ENCODE measurements around the gene SLC13A5.

SLC13A5 gene

DNA sequence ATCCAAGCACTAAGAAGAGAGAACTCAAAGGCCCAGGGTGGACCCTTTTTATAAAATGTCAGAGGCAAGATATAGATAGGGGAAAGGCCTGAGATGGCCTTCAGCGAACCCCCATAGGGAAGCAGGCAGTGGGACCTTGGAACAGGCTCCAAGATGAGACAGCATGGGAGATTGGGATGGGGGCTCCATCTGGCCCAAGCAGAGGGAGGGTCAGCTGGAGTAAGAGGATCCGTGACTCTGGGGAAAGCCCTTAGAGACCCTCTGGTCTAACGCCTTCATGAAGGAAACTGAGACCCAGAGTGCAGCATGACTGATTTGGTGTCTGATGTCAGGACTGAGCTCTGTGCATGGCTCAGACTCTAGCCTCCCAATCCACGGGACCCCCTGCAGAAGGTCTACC, 30.8 kb downstream of the SLC13A5 start:
- CTCF ChIA-PET, result interaction anchor here (1.0 to 2.1 kb wide), 4 partner anchors 9 to 20 kb away, joined by 3 to 9 read pairs (median 4); no protein-coding TSS in a partner anchor
- Histone ChIP-seq H3K4me1 (ENCODE audit: control insufficient read depth, insufficient read depth, low read length) (no peaks in the 10 kb centered on the region), H3K27ac (ENCODE audit: extremely low read depth, low read depth, low read length) (no peak overlapping the region)

More for the DNA sequence above, 30.8 kb downstream of the SLC13A5 start:
- Histone ChIP-seq H3K9me3 (ENCODE audit: control insufficient read depth, insufficient read depth, low read depth, low read length) (no peaks in the 10 kb centered on the region), H3K4me3 (ENCODE audit: low read depth, low read length) (no peak overlapping the region), H3K36me3 (ENCODE audit: control insufficient read depth in 2 of 2, insufficient read depth in 1 of 2, low read length in 2 of 2) (no peaks in the 10 kb centered on the region)
- POLR2A ChIA-PET, result no interaction called here
- TF ChIP-seq, protein P1, sequence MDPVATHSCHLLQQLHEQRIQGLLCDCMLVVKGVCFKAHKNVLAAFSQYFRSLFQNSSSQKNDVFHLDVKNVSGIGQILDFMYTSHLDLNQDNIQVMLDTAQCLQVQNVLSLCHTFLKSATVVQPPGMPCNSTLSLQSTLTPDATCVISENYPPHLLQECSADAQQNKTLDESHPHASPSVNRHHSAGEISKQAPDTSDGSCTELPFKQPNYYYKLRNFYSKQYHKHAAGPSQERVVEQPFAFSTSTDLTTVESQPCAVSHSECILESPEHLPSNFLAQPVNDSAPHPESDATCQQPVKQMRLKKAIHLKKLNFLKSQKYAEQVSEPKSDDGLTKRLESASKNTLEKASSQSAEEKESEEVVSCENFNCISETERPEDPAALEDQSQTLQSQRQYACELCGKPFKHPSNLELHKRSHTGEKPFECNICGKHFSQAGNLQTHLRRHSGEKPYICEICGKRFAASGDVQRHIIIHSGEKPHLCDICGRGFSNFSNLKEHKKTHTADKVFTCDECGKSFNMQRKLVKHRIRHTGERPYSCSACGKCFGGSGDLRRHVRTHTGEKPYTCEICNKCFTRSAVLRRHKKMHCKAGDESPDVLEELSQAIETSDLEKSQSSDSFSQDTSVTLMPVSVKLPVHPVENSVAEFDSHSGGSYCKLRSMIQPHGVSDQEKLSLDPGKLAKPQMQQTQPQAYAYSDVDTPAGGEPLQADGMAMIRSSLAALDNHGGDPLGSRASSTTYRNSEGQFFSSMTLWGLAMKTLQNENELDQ (tag by site-specific recombination; IDR thresholded peaks at IDR 0.05; ENCODE audit: low read depth), result no peak
- TF ChIP-seq ZNF157 (tag by site-specific recombination; IDR thresholded peaks at IDR 0.05) (no peak), ZNF324 (tag by site-specific recombination; IDR thresholded peaks at IDR 0.05) (no peak), YY1 (tag by site-specific recombination; IDR thresholded peaks at IDR 0.05) (no peak), ZNF394 (tag by site-specific recombination; IDR thresholded peaks at IDR 0.05; ENCODE audit: borderline replicate concordance) (no peak), ZNF121 (tag by site-specific recombination; IDR thresholded peaks at IDR 0.05) (no peak), ZNF175 (tag by site-specific recombination; IDR thresholded peaks at IDR 0.05) (no peak), ZNF585B (tag by site-specific recombination; IDR thresholded peaks at IDR 0.05) (no peak), ZNF571 (tag by site-specific recombination; IDR thresholded peaks at IDR 0.05) (no peak), GLIS1 (tag by site-specific recombination; IDR thresholded peaks at IDR 0.05) (no peak), ZNF560 (tag by site-specific recombination; IDR thresholded peaks at IDR 0.05; ENCODE audit: borderline replicate concordance) (no peak), ZNF19 (tag by site-specific recombination; IDR thresholded peaks at IDR 0.05; ENCODE audit: low read depth) (no peak), MEIS1 (CRISPR knock-in tag; IDR thresholded peaks at IDR 0.05; ENCODE audit: borderline replicate concordance) (no peak)
- TF ChIP-seq, protein P2, sequence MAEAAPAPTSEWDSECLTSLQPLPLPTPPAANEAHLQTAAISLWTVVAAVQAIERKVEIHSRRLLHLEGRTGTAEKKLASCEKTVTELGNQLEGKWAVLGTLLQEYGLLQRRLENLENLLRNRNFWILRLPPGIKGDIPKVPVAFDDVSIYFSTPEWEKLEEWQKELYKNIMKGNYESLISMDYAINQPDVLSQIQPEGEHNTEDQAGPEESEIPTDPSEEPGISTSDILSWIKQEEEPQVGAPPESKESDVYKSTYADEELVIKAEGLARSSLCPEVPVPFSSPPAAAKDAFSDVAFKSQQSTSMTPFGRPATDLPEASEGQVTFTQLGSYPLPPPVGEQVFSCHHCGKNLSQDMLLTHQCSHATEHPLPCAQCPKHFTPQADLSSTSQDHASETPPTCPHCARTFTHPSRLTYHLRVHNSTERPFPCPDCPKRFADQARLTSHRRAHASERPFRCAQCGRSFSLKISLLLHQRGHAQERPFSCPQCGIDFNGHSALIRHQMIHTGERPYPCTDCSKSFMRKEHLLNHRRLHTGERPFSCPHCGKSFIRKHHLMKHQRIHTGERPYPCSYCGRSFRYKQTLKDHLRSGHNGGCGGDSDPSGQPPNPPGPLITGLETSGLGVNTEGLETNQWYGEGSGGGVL (tag by site-specific recombination; IDR thresholded peaks at IDR 0.05), result no peak
- TF ChIP-seq, protein P3, sequence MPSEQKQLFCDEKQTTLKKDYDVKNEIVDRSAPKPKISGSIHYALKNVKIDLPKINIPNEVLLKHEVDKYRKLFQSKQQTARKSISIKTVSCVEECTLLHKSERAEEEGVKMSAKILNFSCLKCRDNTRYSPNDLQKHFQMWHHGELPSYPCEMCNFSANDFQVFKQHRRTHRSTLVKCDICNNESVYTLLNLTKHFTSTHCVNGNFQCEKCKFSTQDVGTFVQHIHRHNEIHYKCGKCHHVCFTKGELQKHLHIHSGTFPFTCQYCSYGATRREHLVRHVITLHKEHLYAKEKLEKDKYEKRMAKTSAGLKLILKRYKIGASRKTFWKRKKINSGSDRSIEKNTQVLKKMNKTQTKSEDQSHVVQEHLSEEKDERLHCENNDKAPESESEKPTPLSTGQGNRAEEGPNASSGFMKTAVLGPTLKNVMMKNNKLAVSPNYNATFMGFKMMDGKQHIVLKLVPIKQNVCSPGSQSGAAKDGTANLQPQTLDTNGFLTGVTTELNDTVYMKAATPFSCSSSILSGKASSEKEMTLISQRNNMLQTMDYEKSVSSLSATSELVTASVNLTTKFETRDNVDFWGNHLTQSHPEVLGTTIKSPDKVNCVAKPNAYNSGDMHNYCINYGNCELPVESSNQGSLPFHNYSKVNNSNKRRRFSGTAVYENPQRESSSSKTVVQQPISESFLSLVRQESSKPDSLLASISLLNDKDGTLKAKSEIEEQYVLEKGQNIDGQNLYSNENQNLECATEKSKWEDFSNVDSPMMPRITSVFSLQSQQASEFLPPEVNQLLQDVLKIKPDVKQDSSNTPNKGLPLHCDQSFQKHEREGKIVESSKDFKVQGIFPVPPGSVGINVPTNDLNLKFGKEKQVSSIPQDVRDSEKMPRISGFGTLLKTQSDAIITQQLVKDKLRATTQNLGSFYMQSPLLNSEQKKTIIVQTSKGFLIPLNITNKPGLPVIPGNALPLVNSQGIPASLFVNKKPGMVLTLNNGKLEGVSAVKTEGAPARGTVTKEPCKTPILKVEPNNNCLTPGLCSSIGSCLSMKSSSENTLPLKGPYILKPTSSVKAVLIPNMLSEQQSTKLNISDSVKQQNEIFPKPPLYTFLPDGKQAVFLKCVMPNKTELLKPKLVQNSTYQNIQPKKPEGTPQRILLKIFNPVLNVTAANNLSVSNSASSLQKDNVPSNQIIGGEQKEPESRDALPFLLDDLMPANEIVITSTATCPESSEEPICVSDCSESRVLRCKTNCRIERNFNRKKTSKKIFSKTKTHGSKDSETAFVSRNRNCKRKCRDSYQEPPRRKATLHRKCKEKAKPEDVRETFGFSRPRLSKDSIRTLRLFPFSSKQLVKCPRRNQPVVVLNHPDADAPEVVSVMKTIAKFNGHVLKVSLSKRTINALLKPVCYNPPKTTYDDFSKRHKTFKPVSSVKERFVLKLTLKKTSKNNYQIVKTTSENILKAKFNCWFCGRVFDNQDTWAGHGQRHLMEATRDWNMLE (tag by site-specific recombination; conservative IDR thresholded peaks at IDR 0.05; ENCODE audit: low read depth), result no peak
- TF ChIP-seq, protein P4, sequence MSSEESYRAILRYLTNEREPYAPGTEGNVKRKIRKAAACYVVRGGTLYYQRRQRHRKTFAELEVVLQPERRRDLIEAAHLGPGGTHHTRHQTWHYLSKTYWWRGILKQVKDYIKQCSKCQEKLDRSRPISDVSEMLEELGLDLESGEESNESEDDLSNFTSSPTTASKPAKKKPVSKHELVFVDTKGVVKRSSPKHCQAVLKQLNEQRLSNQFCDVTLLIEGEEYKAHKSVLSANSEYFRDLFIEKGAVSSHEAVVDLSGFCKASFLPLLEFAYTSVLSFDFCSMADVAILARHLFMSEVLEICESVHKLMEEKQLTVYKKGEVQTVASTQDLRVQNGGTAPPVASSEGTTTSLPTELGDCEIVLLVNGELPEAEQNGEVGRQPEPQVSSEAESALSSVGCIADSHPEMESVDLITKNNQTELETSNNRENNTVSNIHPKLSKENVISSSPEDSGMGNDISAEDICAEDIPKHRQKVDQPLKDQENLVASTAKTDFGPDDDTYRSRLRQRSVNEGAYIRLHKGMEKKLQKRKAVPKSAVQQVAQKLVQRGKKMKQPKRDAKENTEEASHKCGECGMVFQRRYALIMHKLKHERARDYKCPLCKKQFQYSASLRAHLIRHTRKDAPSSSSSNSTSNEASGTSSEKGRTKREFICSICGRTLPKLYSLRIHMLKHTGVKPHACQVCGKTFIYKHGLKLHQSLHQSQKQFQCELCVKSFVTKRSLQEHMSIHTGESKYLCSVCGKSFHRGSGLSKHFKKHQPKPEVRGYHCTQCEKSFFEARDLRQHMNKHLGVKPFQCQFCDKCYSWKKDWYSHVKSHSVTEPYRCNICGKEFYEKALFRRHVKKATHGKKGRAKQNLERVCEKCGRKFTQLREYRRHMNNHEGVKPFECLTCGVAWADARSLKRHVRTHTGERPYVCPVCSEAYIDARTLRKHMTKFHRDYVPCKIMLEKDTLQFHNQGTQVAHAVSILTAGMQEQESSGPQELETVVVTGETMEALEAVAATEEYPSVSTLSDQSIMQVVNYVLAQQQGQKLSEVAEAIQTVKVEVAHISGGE (tag by site-specific recombination; conservative IDR thresholded peaks at IDR 0.05; ENCODE audit: low read depth), result no peak

Measured in HEK293 (cell line).